HG02981 (cell line): ENCODE results near the gene NR4A2.

Source experiments
- ATAC-seq: cut with Tn5 transposase; IDR thresholded peaks from one replicate; pipeline ENCODE4 v1.9.1; 2021; ENCODE audit warnings: mild to moderate bottlenecking, moderate library complexity; ENCODE audit not compliant: unreplicated experiment

The NR4A2 gene

DNA sequence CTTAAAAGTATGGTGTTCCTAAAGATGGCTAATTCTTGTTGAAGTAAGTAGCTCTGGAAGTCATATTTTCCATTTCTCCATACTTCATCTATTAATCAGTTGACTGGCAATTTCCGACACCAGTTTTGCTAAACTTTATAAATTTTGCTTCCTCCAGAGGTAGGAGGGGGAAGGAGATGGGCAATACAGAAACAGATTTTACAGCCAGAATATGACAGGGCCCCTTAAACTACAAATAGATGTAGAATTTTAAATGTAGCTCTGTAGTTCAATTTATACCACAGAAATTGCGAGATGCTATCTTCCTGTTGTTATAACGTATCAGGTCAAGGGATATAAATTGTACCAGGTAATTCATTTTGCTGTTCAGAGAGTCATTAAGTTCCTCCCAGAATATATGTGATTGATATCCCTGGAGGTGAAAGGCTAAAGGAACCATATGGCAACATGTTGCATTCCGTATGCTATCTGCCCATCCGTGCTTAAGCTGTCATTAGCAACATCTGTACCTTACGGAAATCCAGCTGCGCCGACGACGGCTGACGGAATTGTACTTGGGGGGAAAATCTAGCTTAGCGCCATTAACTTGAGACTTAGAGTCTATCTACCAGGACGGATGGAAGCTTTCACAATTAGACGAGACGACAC, 8.4 kb upstream of the NR4A2 start:
- peak; percentile 11 for ATAC-seq

DNA sequence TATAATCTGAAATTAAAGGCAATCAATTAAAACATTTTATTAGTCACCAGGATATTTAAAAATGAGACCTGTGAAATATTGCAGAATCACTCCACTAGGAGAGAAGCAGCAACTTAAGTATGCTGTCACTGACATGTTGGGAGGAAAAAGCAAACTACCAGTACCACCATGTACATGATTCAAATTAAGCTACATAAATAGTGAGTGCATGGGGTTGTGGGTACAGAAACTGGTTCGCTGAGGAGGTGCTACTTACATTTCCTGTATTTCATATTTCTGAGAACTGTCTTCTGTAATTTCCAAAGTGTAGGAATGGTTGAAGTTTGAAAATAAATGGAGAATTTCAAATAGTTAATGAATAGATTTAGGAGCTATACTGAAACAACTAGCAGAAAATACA, 7.9 kb upstream of the NR4A2 start:
- no peak for ATAC-seq

- no peak for ATAC-seq
Measured at GRCh38 chr2:156339865-156340264, 7.3 kb upstream of the NR4A2 start.

DNA sequence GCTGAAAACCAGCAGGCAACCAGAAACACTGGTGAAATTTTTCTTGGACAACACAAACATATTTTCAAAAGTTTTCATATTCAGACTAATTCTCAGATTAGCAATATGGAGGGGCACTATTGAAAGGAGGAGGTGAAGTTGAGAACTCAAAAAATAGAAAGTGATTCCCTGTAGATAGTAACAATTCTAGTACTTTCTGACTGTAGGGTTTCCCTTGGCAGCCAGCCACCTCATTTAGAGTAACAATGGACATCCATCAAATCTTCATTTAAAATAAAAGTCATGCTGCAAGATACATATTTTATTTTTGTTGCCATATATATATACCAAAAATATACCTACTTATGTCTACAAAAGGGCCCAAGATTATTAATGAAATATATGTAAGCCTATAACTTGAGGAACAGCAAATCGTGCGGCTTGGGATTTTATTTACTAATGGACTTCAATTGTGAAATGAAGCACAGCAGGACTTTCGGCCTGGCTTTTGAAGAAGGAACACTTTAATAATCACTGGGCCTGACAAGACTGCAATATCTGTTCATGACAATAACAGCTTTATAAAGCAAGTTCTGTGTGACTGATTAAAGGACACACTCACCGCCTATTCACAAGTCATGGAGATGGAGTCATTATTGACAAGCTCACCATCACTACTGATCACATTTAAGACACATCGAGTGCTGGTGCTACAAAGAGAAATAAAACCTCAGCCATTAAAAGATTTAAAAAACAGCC, 6.8 kb upstream of the NR4A2 start:
- no peak for ATAC-seq

DNA sequence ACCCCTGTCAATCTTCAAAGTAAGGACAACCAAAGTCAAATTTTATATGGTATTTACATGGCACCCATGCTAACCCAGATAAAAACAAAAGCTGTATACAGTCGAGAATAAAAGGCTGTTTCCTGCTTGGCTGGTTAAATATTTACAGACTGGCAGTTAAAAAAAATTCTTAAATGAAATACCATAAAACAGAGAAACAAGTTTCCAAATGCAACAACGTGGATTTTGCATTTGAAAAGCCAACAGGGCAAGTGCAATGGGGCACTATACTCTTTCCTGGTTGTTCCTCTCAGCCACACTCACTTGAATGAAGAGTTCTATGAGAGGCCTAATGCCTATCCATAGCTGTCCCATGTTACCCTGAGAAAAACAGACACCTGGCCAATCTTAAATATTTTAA, 6.1 kb upstream of the NR4A2 start:
- no peak for ATAC-seq

- peak; percentile 17 for ATAC-seq
Measured at GRCh38 chr2:156334496-156335478, 2.3 kb upstream of the NR4A2 start.

DNA sequence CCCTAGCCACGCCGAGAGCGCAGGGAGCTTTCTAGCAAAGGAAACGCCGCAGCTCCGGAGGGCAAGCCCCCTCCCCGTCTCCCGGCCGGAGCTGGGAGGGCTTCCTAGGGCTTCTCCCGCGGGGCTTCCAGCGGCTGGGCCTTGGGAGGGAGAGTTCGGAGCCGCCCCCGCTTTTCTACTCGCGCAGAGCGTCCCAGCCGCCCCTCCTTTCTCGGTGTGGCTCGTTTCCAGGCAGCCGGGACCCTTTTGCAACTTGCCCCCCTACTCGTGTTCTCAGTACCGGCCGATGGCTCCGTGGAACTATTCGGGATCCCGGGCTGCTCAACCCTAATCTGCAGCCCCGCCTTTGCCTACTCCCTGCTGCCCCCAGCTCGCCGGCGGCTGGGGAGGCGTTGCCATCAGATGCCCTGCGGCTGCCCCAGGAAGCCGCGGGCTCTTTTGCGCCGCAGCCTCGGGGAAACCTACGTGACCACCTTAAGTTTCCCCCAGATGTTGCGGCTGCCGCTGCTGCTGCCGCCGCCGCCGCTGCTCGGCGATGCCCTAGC, 1.5 kb upstream of the NR4A2 start:
- ATAC-seq: peak; percentile 27

GRCh38 chr2:156333274-156333950, 891 bp upstream of the NR4A2 start:
- peak; percentile 20 for ATAC-seq

- peak; percentile 1 for ATAC-seq
Measured at GRCh38 chr2:156332284-156332533, 312 bp downstream of the NR4A2 start.

DNA sequence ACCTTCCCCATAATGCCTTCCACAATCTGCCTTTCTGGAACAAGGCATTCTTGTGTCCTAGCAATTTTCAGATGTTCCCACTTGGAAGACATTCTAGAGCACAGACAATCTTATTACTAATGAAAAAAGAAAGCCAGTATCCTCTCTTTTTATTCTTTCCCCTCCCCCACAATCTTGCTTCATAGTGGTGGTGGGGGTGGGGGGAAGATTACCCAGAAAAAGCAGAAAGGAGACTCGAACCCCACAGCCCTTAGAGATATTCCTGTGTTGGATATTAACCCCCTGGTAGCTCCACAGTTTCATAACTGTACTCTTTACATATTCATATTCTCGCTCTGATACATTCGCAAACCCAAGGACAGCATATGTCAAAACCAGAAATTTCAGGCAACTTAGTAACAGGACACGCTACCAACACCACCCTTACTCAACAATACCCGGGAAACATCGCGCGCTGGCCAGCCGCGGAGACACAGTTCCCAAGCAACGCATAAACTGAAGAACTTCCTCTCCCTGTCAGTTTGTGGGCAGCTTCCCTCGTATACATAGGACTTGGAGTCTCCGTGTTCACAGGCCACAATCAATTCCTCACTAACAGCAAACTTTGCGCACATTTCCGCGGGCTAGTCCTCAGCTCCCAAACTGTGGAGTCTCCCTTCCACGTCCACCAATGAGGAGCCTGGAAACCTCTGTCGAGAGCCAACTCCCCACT, 793 bp downstream of the NR4A2 start:
- no peak for ATAC-seq

GRCh38 chr2:156329927-156330726, 2.4 kb downstream of the NR4A2 start:
- no peak for ATAC-seq

DNA sequence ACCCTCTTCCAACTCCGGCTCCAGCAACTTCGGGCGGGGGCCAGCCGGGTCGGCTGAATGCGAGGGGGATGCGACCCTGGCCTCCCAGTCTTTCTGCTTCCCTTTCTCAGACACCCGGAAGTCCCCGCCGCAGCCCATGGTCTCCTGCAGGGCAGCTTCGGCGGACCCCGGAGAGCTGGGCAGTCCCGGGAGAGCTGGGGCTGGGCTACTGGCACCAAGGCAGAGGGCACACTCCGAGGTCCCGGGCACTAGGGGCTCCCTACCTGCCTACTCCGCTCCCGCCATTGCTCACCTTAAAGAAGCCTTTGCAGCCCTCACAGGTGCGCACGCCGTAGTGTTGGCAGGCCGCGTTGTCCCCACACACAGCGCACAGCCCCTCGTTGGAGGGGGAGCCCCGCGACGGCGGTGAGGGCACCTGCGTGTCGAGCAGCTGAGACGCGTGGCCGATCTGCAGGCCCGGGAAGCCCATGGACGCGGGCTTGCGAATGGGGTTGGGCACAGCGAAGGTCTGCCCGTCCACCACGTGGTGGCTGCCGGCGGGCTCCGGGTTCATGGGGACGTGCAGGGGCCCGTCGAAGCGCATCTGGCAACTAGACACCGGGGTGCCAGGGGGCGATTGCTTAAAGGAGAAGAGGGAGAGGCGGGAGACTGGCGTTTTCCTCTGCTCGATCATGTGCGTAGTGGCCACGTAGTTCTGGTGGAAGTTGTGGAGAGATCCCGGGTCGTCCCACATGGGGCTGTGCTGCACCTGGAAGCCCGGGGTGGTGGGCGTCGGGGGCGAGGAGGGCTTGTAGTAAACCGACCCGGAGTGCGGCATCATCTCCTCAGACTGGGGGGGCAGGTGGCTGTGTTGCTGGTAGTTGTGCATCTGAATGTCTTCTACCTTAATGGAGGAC, 3.2 kb downstream of the NR4A2 start:
- ATAC-seq: no peak

- ATAC-seq: no peak
Measured at GRCh38 chr2:156327835-156328695, 4.5 kb downstream of the NR4A2 start.

DNA sequence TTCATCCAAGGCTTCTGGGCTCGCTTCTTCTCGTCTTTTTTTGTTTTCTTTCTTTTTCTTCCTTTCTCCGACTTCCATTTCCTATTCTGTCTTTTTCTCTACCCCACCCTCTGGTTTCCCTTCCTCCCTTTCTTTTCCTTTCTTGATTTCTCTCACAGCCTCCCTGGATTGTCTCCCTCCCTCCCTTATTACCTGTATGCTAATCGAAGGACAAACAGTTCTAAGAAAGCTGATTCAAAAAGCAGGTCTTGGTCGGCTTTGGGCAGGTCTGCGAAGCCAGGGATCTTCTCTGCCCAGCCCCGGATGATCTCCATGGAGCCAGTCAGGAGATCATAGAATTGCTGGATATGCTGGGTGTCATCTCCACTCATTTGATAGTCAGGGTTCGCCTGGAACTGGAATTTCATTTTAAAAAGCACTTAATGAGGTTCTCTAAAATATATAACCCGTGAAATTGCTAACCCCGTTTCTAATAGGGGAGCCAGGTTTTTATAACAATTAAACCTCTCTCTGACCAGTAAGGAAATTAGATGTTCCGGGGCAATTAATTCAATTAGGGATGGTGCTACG, 5.9 kb downstream of the NR4A2 start:
- ATAC-seq: no peak

- ATAC-seq: no peak
Measured at GRCh38 chr2:156325688-156326525, 6.6 kb downstream of the NR4A2 start.

DNA sequence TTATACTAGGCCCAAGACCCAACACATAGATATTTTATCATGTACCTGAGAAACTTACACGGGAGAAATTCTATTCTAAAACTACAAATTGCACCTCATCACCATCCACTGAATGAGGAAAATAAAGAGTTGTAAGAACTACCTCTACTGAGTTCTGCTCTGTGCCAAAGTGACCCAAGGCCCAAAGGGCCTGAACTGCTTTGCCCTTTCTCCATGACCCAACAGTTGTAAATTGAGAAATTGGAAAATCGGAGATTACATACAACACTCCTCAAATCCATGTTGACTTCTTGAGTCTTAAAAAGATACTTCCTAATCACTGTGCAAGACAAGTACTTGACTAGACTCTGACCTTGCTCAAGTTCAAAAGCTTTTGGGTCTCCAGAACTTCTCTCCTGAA, 8.8 kb downstream of the NR4A2 start:
- ATAC-seq: no peak
